Limb (tissue), 2 donors: ENCODE data around the gene AXIN2.

Experiments used
- DNase-seq, 2 donors: peaks; one replicate each; pipeline ENCODE4 v3.0.0-alpha.2; 2016; ENCODE audit errors: extremely low spot score in 2 of 2

AXIN2 gene, protein sequence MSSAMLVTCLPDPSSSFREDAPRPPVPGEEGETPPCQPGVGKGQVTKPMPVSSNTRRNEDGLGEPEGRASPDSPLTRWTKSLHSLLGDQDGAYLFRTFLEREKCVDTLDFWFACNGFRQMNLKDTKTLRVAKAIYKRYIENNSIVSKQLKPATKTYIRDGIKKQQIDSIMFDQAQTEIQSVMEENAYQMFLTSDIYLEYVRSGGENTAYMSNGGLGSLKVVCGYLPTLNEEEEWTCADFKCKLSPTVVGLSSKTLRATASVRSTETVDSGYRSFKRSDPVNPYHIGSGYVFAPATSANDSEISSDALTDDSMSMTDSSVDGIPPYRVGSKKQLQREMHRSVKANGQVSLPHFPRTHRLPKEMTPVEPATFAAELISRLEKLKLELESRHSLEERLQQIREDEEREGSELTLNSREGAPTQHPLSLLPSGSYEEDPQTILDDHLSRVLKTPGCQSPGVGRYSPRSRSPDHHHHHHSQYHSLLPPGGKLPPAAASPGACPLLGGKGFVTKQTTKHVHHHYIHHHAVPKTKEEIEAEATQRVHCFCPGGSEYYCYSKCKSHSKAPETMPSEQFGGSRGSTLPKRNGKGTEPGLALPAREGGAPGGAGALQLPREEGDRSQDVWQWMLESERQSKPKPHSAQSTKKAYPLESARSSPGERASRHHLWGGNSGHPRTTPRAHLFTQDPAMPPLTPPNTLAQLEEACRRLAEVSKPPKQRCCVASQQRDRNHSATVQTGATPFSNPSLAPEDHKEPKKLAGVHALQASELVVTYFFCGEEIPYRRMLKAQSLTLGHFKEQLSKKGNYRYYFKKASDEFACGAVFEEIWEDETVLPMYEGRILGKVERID

DNA sequence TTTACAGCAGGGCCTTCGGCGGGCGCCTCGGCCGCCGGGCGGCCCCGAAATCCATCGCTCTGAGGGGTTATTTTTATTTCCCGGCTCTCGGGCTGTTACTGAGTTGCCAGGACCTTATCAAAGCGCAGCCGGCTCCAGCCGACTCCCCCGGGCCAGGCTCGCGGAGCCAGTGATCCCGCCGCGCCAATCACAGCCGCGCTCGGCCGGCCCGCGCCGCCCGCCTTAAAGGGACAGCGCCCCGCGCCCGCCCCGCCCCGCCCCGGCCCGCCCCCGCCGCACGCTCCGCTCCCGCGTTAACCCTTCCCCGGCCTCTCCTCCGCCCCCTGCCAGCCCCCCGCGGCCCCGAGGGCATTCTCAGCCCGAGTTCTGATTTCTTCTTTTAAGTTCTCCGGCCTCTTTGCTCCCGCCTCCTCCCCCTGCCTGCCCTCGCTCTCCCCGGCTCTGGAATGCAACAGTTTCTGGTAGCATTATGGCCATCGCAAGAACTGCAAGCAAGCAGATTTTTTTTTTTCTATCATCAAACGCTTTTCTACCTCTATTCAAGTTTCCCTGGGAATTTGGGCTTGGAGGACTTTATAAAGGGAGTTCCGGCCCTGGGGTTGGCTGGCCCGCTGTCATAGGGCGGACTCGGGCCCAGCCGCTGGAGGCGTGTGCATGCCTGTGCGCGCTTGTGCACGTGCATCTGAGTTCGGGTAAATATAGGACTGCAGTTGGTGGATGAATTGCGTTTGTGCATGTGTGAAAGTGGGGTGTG lies at the start of gene AXIN2:
Gene AXIN2 (minus strand): TSS at position 197 of the 754 bp plus-strand sequence. CDS start 3,028 bp downstream, outside the sequence.
- peak; percentile 89 to 95 for DNase-seq

DNA sequence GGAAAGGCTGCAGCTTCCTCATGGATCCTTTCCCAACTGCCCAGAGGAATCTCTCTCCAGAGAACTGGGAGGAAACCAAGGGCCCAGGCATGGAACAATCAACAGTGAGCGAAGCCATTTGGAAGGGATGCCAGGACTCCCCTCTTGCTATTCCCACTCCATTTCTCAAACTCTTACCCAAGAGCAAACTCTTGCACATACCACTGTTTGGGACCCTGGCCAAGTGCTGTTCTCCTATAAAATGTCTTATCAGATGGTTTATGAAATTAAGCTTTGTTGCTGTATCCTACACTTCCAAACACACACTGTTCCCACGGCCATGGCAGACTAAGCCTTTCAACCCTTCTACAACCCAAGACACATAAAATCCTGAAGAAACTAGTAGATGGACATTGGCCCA lies 48.3 kb upstream of the AXIN2 start:
- no peak for DNase-seq

DNA sequence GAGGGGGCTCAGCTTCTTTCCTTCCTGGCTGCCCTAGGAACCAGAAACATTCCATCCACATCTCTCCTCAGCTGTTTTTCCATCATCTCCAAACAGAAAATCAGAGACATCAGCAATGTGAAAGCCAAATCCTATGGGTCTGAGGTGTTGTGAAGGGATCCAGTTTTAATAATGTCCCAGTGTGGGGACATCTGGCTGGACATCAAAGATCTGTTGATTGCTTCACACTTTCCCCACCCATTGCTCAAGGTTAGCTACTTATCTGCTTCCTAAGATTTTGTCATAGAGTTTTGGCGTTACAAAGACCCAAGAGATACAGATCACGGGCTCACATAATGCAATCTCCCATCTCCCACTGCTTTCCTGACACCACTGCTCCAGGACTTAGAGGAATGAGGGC lies 47.8 kb upstream of the AXIN2 start:
- no peak for DNase-seq

DNA sequence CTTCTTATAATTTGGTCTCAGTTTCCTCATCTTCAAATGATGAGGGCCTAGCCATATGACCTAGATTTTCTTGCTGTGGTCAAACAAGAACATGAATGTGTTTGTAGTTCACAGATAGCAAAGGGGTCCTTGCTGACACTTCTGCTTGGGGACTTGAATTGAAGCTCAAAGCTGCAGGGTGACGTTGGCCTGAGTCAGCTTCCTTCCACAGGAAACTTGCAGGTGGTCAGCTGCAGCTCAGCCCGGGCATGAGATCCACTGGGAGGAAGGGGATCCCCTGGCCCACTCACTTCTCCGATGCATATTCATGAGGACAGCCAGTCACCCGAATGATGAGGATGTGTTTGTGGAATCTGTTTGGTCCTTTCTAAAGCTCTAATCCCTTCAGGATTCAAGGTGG lies 42.6 kb upstream of the AXIN2 start:
- DNase-seq, result no peak

DNA sequence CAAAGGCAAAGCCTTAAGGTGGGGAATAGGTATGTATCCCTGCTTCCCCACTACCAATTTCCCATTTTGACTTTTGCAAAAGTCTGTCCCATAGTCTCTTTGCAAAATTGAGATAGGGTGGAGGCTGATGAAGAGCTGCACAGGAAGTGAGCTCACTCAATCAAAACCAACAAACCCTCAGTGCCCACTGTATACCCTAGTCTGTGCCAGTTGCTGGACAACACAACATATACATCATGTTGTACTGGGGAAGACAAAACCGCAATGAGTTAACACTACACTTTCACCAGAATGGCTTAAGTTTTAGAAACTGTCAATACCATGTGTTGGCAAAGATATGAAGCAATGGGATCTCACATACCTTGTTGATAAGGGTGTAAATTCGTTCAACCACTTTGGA lies 40.4 kb upstream of the AXIN2 start:
- no peak for DNase-seq

DNA sequence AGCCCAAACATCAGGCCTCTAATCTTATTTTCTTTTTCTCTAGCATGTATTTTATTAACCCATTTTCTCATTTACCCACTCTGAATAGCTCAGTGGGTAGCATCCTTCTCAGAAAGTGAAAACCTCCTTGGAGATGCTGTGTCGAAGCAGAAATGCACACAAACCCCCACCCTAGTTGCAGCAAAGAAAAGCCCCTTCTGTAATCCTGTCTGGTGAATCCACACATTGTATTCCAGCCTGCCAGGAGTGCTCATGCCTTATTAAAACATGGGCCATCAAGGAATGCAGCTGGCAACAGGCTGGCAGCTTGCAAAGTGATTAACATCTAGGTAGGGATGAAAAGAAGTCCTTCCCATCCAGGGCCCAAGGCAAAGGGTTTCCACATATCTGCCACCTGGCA lies 39.7 kb upstream of the AXIN2 start:
- DNase-seq, result no peak

DNA sequence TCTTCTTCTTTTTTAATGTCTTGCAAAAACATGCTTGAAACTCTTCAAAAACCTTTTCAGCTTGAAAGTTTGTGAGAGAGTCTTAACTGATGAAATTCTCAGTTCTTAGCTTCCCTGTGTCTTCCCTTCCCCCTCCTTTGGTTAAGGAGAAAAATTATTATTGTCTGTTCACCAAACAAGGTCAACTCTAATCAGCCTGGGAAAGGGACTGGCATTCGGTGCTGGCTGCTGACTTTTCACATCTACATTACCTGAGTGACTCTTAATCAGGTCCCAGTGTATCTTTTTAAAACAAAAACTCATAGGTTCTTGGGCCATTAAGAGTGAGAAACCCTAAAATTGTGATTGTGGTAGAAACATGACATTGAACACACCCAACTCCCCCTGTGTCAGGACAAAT lies 39.1 kb upstream of the AXIN2 start:
- DNase-seq, result no peak

DNA sequence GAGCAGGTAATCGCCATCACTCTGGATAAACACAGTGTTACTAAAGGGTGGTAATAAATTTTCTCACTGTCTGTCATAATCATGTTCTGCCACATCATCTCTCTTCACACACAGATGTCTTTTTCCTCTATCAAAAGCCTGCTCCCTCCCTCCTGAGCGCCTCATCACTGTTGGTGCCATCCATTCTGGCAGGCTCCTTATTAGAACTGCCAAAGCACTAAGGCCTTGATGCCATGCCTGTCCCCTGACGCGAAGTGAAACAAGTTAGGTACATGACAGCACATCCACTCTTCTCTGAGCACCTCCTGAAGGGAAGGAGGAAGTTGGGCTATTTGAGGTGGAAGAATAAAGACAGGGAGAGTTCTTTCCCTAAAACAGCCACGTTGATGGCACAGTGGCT lies 38.2 kb upstream of the AXIN2 start:
- no peak for DNase-seq

DNA sequence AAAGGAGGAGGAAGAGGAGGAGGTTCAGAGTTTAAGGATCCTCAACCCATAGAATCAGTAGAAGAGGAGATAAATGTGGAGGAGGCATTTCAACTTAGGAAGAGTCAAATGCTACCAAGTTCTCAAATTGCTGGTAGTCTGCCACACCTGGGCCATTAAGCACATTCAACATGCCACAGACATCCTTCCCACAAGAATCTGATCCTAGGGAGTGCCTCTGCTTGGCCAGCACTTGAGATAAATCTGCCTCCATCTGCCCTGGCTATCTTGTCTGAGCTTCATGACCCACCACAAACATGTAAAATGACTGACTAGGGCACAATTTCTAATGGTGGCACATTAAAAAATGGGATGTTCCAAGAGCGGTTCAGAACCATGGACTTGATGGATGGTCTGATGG lies 37.3 kb upstream of the AXIN2 start:
- no peak for DNase-seq

DNA sequence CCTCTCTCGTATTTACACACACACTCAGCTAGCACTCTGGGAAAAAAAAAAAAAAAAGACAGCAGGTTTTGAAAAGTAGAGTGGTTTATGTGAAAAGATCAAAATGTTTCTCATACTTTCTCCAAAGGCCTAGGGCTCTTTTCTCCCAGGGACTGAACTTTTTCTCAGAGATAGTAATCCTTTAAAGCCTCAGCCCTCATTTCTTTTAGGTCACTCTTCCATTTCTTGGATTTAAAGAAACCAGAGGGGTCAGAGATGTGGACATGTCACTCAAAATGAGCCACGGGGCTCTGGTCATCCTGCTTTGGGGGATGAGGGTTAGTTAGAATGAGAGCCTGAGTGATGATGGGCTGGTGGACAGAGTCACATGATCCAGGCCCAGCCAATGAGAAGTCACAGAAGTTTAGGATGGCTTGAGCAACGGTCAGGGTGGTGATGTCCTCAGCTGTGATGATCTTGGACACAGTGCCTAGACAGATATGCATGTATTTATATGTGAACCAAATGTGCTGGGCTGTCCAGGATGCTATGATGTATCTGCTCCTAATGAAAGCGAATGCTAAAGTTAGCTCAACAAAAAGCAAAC lies 33.7 kb upstream of the AXIN2 start:
- no peak for DNase-seq

DNA sequence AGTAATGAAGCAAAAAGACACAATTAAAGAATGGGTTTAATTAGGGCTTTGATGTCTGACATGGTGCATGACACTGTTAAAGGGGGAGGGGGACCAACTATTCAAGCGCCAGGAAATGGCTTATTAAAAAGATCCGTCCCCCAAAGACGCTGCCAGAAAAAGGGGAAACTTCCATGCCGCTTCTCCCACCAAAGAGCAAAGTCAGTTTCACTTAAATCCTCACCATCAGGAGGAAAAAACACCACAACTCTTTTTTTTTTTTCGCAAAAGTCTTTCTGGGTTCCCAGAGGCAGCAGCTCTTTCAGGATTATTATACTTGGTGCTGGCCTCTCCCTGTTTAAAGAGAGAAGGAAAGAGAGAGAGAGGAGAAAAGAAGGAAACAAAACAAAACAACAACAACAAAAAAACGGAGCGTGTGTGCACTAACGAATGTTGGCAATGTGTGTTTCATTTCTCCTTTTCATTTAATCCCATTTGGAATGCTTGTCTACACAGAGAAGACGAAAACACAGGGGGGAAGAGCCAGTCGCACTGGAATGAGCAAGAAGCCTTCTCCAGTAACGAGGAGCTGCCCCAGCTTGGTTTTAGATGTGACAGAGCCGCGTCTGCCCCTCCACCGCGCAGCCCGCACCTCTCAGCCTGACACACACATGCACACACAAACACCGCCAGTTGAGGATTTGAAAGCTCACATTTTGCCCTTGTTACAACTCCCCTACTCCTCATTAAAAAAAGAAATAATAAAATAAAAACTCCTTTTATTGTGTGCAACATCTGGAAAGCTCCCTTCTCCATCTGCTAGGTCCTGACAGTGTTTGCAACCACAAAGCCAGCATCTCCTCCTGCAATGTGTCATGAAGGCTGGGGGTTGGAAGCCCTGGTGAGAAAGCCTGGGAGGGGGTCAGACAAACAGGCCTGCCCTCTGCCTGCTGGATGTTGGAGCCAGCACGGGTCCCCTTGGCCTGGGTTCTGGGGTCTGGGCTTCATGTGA lies 32.7 kb upstream of the AXIN2 start:
- DNase-seq, result no peak

DNA sequence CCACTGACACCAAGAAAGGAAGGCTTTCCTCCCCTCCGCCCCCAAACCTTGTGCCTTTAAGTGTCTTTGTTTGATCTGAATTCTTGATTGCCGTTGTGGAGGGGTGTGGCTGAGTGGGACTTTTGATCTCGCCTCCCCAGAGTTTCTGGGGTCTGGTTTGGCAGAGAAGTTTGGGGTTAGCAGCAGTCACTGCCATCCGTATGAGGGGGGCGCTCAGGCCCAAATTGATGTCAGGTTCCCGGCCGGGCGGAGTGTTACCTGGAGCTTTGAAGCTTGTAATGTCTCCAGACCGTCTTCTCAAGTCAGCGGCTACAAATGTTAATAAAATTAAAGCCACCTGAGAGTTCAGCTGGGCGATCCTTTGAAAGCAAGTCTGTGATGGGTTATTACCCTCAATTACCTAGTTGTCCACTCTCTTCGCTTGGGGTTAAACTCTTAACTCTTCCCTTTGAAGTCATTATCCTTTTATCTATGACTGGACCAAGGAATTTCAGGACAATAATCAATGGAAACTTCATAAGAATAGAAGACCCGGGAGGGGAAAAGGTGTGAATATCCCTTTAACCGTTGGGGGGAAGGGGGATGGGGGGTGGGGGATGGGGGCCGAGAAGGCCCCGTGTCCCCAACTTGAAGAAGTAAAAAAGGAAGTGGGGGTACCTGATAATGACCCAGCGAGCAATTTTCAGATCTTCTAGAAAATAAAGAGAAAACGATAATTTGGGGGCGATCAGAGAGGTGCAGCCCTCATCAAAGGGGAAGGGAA lies 31.8 kb upstream of the AXIN2 start:
- DNase-seq, result no peak

DNA sequence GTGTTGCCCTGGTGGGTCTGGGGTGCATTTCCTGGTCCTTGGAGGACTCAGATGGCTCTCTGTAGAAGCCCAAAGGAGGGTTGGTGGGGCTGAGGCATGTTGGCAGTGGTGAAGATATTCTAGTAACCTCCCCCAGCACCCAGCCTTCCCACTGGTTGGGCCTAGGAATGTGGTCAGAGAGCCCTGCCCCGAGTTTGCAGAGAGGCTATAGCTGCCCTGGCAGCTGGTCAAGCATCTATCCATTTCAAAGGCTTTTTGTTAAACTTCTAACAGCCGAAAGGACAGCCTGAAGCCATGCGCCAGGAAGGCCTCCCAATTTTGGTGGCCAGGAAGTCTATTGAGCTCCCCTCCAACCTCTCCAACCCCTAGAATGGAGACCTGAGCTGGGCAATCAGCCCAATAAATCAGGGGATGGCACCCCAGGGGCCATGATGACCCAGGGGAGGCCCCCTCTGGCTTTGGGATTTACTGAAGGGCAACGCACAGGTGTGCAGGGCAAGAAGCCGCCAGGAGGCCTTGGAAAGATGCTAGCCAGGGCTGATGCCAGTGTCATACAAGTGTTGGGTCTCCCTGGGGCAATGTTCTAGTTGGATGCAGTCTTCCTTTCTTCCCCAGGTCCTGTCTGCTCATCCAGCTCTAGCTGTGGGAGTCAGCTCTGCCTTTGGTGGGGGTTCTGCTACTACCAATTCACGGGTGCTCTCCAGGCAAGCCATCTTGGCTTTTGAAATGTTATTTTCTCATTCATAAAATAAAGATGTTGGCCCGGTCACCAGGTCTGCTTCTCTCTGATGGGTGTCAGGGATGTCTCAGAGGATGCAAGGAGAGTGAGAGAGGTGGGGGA lies 30.9 kb upstream of the AXIN2 start:
- DNase-seq, result no peak

DNA sequence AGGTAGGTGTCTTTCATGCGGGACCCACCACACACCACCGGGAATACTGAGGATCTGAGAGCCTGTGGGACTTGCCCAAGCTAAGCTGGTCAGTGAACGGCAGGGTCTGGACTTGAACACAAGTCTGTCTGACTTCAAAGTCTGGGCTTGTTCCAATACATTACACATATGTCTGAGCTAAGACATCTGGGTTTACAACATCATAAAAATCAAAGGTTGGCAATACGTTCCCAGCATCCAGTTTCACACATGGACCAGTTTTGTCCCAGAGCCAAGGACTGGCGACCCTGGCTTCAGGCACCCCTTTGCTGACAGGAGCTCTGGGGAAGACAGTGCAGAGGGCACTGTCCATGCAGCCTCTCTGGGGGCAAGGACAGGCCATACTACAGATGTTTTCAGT lies 27.9 kb upstream of the AXIN2 start:
- DNase-seq, result no peak

DNA sequence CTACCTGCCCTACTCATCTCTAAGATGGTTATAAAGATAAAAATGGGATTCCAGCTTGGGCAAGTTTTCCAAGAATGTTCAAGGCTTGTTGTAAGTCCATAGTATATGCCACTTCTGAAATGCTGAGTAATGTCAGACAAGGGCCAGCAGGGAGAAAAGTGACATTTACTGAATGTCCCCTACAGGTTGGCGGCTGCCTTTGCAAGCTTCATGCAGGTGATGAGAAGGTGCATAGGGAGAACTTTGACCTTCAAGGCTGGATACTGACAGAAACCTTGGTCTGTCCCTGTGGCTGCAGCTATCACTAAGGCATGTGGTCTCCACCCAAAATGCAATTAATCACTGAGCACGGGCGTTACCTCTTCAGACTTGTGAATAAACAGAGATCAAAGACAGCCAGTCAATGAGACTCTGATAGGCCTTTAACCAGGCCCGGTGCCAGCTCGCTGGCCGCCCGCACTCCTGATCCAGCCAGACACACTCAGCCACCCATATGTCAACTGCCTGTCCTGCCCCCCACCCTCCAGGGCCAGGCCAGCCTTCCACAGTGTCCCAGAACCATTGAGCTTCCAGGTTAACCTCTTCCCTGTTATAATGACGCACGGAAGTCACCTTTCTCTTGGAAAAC lies 26.8 kb upstream of the AXIN2 start:
- no peak for DNase-seq

DNA sequence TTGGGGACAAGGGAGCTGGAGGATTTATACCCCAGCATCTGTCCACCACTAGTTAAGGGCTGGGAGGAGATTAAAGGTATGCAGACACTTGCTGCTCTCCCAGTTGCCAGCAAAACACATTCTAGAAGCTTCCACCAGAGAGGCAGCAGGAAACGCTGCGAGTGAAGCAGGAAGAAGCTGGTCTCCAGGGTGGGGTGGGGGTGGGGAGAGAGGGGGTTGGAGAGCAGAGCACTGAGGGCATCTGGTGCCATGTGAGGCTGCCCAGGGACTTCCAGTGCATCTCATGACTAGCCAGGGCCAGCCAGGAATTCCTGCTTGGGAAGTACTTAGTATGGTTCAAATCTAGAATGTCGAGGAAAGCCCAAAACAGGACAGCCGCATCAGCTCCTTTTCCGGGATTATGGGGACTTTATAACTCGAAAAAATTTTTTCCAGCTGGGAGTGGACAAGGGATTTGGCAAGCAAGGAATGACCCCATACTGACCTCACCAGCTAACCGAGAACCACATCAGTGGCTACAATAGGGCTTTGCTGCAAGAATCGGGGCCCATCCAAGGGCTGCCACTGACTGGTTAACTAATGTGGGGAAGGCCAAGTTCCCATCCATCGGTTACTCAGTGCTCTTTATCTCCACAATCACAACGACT lies 26.2 kb upstream of the AXIN2 start:
- no peak for DNase-seq

DNA sequence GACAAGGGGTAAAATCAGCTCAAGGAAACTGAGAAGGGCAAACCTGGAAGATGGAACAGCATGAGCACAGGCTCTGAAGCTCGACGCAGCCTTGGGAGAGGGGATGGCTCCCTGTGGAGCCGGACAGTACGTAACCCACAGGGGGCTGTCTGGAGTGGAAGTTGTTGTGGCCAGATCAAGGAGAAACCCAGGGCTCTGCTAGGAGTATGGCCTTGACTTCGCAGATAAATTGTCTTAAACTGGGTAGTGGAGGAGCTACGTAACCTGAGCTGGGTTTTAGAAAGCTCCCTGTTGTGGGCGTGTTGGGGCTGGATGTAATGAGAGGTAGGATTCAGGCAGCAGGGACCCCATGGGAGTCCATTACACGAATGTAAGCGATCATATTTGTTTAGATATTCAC lies 25.5 kb upstream of the AXIN2 start:
- no peak for DNase-seq
